ENCODE measurements around the gene MOBP.
A peak's percentile ranks its signal among the peaks of the same experiment; 100 is the strongest.

Gene MOBP

DNA sequence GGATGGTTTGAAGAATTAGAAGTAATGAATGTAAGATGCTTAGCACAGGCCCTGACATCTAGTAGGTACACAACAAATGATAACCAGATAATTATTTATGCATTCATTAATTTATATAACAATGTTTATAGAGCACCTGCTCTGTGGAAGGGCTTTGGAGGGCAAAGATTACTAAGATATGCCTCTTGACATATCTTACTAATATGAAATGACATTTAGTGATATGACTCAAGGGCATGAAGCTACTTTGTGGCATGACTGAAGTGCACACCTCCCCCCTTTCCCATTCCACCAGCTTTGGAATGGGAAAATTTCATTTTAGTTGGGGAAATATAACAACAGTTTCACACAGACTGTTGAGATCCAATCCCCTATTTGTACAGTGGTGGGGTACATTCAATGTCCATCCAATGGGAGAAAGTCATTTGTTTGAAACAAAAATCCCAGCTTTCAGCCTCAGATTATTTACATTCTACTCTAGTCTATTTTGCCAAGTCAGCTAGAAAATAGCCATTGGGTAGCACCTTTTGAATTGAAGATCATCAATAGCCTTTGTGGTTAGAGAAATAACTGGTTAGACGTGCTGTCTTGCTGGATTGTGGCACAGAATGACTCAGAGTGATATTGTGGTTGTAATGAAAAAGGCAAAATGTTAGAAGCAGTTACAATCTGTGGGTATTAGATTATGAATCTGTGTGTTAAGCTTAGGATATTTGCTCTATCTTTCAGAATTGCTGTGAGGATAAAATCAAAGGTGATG, 72.9 kb downstream of the MOBP start:
- Histone ChIP-seq H3K79me2 (ENCODE audit: insufficient read depth, low read length) (no peaks in the 10 kb centered on the region), H3K9me2 (replicated peaks; ENCODE audit: insufficient read depth, low read length) (no peaks in the 10 kb centered on the region), H3K27ac (ENCODE audit: low read depth, low read length) (no peak overlapping the region), H3K4me3 (ENCODE audit: insufficient read depth, low read length, poor library complexity, severe bottlenecking) (no peak overlapping the region), H3K36me3 (ENCODE audit: low read length) (no peaks in the 10 kb centered on the region), H3K27me3 (ENCODE audit: low read length) (no peaks in the 10 kb centered on the region), H3K9me3 (ENCODE audit: insufficient read depth, low read length) (no peaks in the 10 kb centered on the region), H3K4me2 (ENCODE audit: low read depth, low read length, poor library complexity, severe bottlenecking) (no peak overlapping the region), H2AFZ (ENCODE audit: low read depth, low read length, severe bottlenecking) (no peak overlapping the region), H3F3A (ENCODE audit: insufficient read depth) (no peaks in the 10 kb centered on the region), H4K20me1 (ENCODE audit: low read depth, low read length) (no peaks in the 10 kb centered on the region), H3K9ac (ENCODE audit: low read length) (no peak overlapping the region)
- TF ChIP-seq CTCF (IDR thresholded peaks at IDR 0.05; ENCODE audit: insufficient read depth, low read length, poor library complexity, severe bottlenecking): no peak
- TF ChIP-seq EZH2phosphoT487 (conservative IDR thresholded peaks at IDR 0.05; ENCODE audit: low read length): no peak

DNA sequence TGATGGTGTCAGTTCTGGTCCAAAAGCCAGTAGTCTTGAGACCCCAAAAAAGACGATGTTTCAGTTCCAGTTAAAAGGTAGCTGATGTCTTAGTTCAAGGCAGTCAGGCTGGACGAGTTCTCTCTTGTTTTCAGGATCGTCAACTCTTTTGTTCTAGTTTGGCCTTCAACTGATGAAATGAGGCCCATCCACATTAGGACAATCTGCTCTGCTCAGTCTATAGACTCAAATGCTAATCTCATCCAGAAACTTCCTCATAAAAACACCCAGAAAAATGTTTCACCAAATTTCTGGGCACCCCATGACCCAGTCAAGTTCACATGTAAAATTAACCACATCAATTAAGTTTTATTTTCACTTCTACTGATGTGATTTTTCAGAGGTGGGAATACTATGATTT, 74.0 kb downstream of the MOBP start:
- Histone ChIP-seq H3K36me3 (ENCODE audit: low read length) (no peaks in the 10 kb centered on the region), H3F3A (ENCODE audit: insufficient read depth) (no peaks in the 10 kb centered on the region), H3K9me3 (ENCODE audit: insufficient read depth, low read length) (no peaks in the 10 kb centered on the region), H3K9ac (ENCODE audit: low read length) (no peak overlapping the region), H3K4me2 (ENCODE audit: low read depth, low read length, poor library complexity, severe bottlenecking) (no peak overlapping the region), H3K9me2 (replicated peaks; ENCODE audit: insufficient read depth, low read length) (no peaks in the 10 kb centered on the region), H2AFZ (ENCODE audit: low read depth, low read length, severe bottlenecking) (no peak overlapping the region), H3K27me3 (ENCODE audit: low read length) (no peaks in the 10 kb centered on the region), H3K27ac (ENCODE audit: low read depth, low read length) (no peak overlapping the region), H3K79me2 (ENCODE audit: insufficient read depth, low read length) (no peaks in the 10 kb centered on the region), H4K20me1 (ENCODE audit: low read depth, low read length) (no peaks in the 10 kb centered on the region), H3K4me3 (ENCODE audit: insufficient read depth, low read length, poor library complexity, severe bottlenecking) (no peak overlapping the region)
- TF ChIP-seq CTCF (IDR thresholded peaks at IDR 0.05; ENCODE audit: insufficient read depth, low read length, poor library complexity, severe bottlenecking) (no peak), EZH2phosphoT487 (conservative IDR thresholded peaks at IDR 0.05; ENCODE audit: low read length) (no peak)

- H3K27ac ChIP-seq (ENCODE audit: low read depth, low read length): no peak overlapping the region
- no peak overlapping the region for H2AFZ ChIP-seq (ENCODE audit: low read depth, low read length, severe bottlenecking)
- TF ChIP-seq CTCF (IDR thresholded peaks at IDR 0.05; ENCODE audit: insufficient read depth, low read length, poor library complexity, severe bottlenecking): peak; percentile 39
- no peak for TF ChIP-seq EZH2phosphoT487 (conservative IDR thresholded peaks at IDR 0.05; ENCODE audit: low read length)
- H3K9ac ChIP-seq (ENCODE audit: low read length): no peak overlapping the region
- no peaks in the 10 kb centered on the region for H3K9me2 ChIP-seq (replicated peaks; ENCODE audit: insufficient read depth, low read length)
- no peak overlapping the region for H3K4me2 ChIP-seq (ENCODE audit: low read depth, low read length, poor library complexity, severe bottlenecking)
- H3K36me3 ChIP-seq (ENCODE audit: low read length): no peaks in the 10 kb centered on the region
- no peaks in the 10 kb centered on the region for H3K27me3 ChIP-seq (ENCODE audit: low read length)
- no peak overlapping the region for H3K4me3 ChIP-seq (ENCODE audit: insufficient read depth, low read length, poor library complexity, severe bottlenecking)
- no peaks in the 10 kb centered on the region for H3K9me3 ChIP-seq (ENCODE audit: insufficient read depth, low read length)
- H3F3A ChIP-seq (ENCODE audit: insufficient read depth): no peaks in the 10 kb centered on the region
- H3K79me2 ChIP-seq (ENCODE audit: insufficient read depth, low read length): no peaks in the 10 kb centered on the region
- no peaks in the 10 kb centered on the region for H4K20me1 ChIP-seq (ENCODE audit: low read depth, low read length)
Measured at GRCh38 chr3:39541917-39542329, 74.4 kb downstream of the MOBP start.

Measured in SU-DHL-6 (cell line).